HG02938 (cell line): ENCODE measurements around the gene LRRC45.

Source experiments
- ATAC-seq: cut with Tn5 transposase; IDR thresholded peaks from one replicate; pipeline ENCODE4 v1.9.1; 2021; ENCODE audit warnings: mild to moderate bottlenecking, moderate library complexity; ENCODE audit not compliant: unreplicated experiment

LRRC45 gene

GRCh38 chr17:82080048-82080788 lies 57.1 kb downstream of the LRRC45 start:
- no peak for ATAC-seq
